ENCODE measurements around the gene SFXN2. TPM values are rescaled to one million over a fixed set of nuclear protein-coding genes. Genes with fewer than 3 reads are reported as not detected.
A peak's percentile ranks its signal among the peaks of the same experiment; 100 is the strongest.

The SFXN2 gene
- total and polyA plus RNA-seq, 7 experiments from 2014 or later: 11.4 to 32.1 (median 17.5) TPM

DNA sequence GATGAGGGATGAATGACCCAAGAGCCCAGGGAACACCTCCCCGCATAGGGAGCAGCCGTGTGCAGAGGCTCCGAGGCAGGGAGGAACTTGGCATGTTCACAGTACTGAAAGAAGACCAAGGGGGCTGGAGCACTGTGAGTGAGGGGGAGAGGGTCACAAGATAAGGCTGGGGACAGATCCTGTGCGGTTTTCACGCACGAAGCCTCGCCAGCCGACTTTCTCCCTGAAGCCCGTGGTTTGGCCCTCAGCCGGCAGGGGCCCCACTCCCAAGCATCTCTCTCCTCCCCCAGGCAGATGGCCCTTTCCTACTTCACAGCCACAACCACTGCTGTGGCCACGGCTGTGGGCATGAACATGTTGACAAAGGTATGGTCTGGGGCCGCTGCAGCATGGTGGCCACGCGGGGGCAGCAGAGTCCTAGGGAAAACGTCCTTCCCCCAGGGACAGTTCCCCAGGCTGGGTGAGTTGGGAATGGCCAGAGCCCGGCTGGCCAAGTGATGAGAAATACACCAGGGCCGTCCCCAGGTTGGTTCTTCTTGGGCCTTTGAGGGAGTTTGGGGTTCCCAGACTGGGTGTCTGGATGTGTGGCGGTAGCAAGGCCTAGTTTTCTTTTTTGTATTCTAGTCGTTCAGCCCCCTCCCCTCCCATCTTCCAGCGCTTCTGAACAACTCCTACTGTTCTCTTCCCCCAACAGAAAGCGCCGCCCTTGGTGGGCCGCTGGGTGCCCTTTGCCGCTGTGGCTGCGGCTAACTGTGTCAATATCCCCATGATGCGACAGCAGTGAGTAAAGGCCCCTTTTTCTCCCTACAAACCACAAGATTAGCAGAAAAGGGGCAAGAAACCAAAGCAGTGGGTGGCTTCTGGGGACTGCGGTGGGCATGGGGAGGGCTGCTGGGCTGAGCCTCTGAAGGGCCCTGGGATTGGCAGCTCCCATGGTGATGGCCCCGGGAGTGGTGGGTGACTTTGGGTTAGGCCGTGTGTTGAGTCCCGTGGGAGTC is 14.9 kb downstream of the SFXN2 start:
- Mint-ChIP-seq H3K36me3 (peaks cover under 1 to 29% (median 6%) of the 10 kb centered on the region in 5 donors), H3K27ac (peak overlapping the region in 6 of 9 donors; percentile 1 to 65 (median 56)), H3K27me3 (no peaks in the 10 kb centered on the region), H3K4me1 (peaks cover 0 to 16% (median 7%) of the 10 kb centered on the region in 7 donors), H3K4me3 (no peak overlapping the region), H3K9me3 (peaks cover 0 to under 1% (median 0%) of the 10 kb centered on the region in 11 donors)
- Histone ChIP-seq H3K9me3 (ENCODE audit: control insufficient read depth in 2 of 3, low read length in 3 of 3) (no peaks in the 10 kb centered on the region), H3K36me3 (ENCODE audit: control insufficient read depth in 2 of 3, insufficient read depth in 3 of 3, low read length in 3 of 3) (peaks cover 0 to 68% (median 9%) of the 10 kb centered on the region in 3 experiments), H3K27ac (ENCODE audit: low read depth, low read length) (peak overlapping the region; percentile 23), H3K27me3 (ENCODE audit: control insufficient read depth in 2 of 2, insufficient read depth in 2 of 2, low read length in 2 of 2) (no peaks in the 10 kb centered on the region), H3K4me1 (ENCODE audit: control insufficient read depth in 2 of 2, insufficient read depth in 2 of 2, low read length in 2 of 2) (no peaks in the 10 kb centered on the region), H3K4me3 (ENCODE audit: low read length) (no peak overlapping the region)
- DNase-seq: peak in 7 of 9 donors; percentile 19 to 63 (median 36)
- ChIA-PET CTCF (no interaction called here), POLR2A (no interaction called here)
- intact Hi-C loops (cut with micrococcal nuclease): loop anchor here in 1 of 2 donors (1.0 to 5.0 kb wide), 3 partner anchors 106 to 338 kb away; no protein-coding TSS in a partner anchor
- ATAC-seq: peak; percentile 92

DNA sequence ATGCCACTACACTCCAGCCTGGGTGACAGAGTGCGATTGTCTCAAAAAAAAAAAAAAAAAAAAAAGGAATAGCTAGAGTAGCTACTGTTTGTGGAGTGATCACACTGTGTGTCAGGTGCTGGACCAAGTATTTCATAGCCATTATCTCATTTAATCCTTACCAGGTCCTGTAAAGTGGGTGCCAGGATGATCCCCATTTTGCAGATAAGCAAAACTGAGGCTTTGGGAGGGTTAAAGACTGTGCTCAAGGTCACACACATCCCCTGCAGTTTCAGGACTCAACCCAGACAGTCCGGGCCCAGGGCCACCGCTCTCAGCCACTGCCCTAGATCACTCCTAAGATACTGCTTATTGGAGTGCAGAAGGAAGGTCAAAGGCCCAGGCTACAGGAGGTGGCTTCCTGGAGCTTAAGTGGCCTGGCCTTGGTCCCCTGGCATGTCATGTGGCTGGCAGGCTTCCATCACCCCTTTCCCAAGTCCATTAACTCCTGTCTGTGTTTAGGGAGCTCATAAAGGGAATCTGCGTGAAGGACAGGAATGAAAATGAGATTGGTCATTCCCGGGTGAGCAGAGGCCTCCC is 16.9 kb downstream of the SFXN2 start:
- Mint-ChIP-seq H3K4me3 (no peak overlapping the region), H3K27me3 (no peaks in the 10 kb centered on the region), H3K27ac (no peak overlapping the region), H3K4me1 (peaks cover 0 to 14% (median 4%) of the 10 kb centered on the region in 7 donors), H3K9me3 (no peaks in the 10 kb centered on the region), H3K36me3 (peaks cover 0 to 28% (median 5%) of the 10 kb centered on the region in 5 donors)
- no peak for ATAC-seq
- DNase-seq: no peak
- ChIA-PET CTCF (interaction anchor here (0.6 to 0.8 kb wide), 2 partner anchors 43 to 463 kb away, joined by 3 to 4 read pairs; no protein-coding TSS in a partner anchor), POLR2A (no interaction called here)
- H3K9me3 ChIP-seq (ENCODE audit: control insufficient read depth in 2 of 3, low read length in 3 of 3): no peaks in the 10 kb centered on the region
- no peaks in the 10 kb centered on the region for H3K27me3 ChIP-seq (ENCODE audit: control insufficient read depth in 2 of 2, insufficient read depth in 2 of 2, low read length in 2 of 2)
- intact Hi-C loops (cut with micrococcal nuclease): no loop called here
- no peaks in the 10 kb centered on the region for H3K4me1 ChIP-seq (ENCODE audit: control insufficient read depth in 2 of 2, insufficient read depth in 2 of 2, low read length in 2 of 2)
- H3K27ac ChIP-seq (ENCODE audit: low read depth, low read length): no peak overlapping the region
- H3K4me3 ChIP-seq (ENCODE audit: low read length): no peak overlapping the region
- H3K36me3 ChIP-seq (ENCODE audit: control insufficient read depth in 2 of 3, insufficient read depth in 3 of 3, low read length in 3 of 3): peaks cover 0 to 72% (median 10%) of the 10 kb centered on the region in 3 experiments

DNA sequence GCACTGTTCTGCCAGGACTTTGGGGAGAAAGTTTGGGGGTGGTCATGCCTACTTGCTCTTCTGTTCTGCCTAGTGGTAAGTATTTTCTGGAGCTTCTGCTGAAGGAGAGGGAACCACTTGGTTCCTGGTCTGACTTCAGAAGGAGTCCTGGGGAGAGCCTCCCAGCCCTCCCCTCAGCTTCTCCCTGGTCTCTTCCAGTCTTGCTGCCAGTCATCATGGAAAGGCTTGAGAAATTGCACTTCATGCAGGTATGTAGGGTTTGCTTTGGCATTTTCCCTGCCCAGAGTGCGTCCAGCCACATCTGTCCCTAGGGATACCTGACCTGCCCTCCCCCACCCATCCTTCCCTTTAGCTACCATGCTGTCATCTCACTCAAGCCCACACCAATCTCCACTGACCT is 18.2 kb downstream of the SFXN2 start:
- Mint-ChIP-seq H3K27ac (peak overlapping the region in 1 of 9 donors; percentile 72), H3K9me3 (no peaks in the 10 kb centered on the region), H3K27me3 (no peaks in the 10 kb centered on the region), H3K4me3 (no peak overlapping the region), H3K4me1 (peaks cover 0 to 11% (median 4%) of the 10 kb centered on the region in 7 donors), H3K36me3 (peaks cover 0 to 17% (median 5%) of the 10 kb centered on the region in 5 donors)
- Histone ChIP-seq H3K27ac (ENCODE audit: low read depth, low read length) (no peak overlapping the region), H3K27me3 (ENCODE audit: control insufficient read depth in 2 of 2, insufficient read depth in 2 of 2, low read length in 2 of 2) (no peaks in the 10 kb centered on the region), H3K36me3 (ENCODE audit: control insufficient read depth in 2 of 3, insufficient read depth in 3 of 3, low read length in 3 of 3) (peaks cover 0 to 64% (median 9%) of the 10 kb centered on the region in 3 experiments), H3K9me3 (ENCODE audit: control insufficient read depth in 2 of 3, low read length in 3 of 3) (no peaks in the 10 kb centered on the region), H3K4me1 (ENCODE audit: control insufficient read depth in 2 of 2, insufficient read depth in 2 of 2, low read length in 2 of 2) (no peaks in the 10 kb centered on the region), H3K4me3 (ENCODE audit: low read length) (no peak overlapping the region)
- ATAC-seq (no peak), DNase-seq (no peak)
- intact Hi-C loops (cut with micrococcal nuclease): no loop called here
- ChIA-PET CTCF (no interaction called here), POLR2A (no interaction called here)

DNA sequence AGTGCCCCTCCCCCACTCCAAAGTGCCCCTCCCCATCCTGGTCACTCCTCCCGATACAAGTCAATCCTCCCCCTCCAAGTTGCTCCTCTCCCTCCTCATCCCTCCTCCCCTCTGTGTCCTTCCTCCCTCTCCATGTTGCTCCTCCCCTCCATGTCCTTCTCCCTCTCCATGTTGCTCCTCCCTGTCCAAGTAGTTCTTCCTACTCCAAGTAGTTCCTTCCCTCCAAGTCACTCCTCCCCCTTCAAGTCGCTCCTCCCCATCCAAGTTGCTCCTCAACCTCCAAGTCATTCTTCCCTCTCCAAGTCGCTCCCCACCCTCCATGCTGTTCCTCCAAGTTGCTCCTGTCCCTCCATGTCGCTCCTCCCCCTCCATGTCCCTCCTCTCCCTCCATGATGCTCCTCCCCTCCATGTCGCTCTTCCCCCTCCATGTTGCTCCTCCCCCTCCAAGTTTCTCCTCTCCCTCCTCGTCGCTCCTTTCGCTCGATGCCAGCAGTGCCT is 20.7 kb downstream of the SFXN2 start:
- Mint-ChIP-seq H3K9me3 (no peaks in the 10 kb centered on the region), H3K27me3 (no peaks in the 10 kb centered on the region), H3K4me3 (no peak overlapping the region), H3K36me3 (peaks cover 0 to 9% (median 3%) of the 10 kb centered on the region in 5 donors), H3K27ac (peak overlapping the region in 3 of 9 donors; percentile 43 to 74 (median 64)), H3K4me1 (peaks cover 0 to 3% (median 0%) of the 10 kb centered on the region in 7 donors)
- no peaks in the 10 kb centered on the region for H3K27me3 ChIP-seq (ENCODE audit: control insufficient read depth in 2 of 2, insufficient read depth in 2 of 2, low read length in 2 of 2)
- POLR2A ChIA-PET: interaction anchor here (1.6 kb wide), 1 partner anchor 8 kb away, joined by 4 read pairs; the partner anchor contains the start of gene WBP1L
- intact Hi-C loops (cut with micrococcal nuclease): no loop called here
- no peak for ATAC-seq
- peaks cover 0 to 44% (median 6%) of the 10 kb centered on the region in 3 experiments for H3K36me3 ChIP-seq (ENCODE audit: control insufficient read depth in 2 of 3, insufficient read depth in 3 of 3, low read length in 3 of 3)
- H3K9me3 ChIP-seq (ENCODE audit: control insufficient read depth in 2 of 3, low read length in 3 of 3): no peaks in the 10 kb centered on the region
- H3K4me1 ChIP-seq (ENCODE audit: control insufficient read depth in 2 of 2, insufficient read depth in 2 of 2, low read length in 2 of 2): no peaks in the 10 kb centered on the region
- DNase-seq: no peak
- CTCF ChIA-PET: no interaction called here
- H3K4me3 ChIP-seq (ENCODE audit: low read length): no peak overlapping the region
- no peak overlapping the region for H3K27ac ChIP-seq (ENCODE audit: low read depth, low read length)

DNA sequence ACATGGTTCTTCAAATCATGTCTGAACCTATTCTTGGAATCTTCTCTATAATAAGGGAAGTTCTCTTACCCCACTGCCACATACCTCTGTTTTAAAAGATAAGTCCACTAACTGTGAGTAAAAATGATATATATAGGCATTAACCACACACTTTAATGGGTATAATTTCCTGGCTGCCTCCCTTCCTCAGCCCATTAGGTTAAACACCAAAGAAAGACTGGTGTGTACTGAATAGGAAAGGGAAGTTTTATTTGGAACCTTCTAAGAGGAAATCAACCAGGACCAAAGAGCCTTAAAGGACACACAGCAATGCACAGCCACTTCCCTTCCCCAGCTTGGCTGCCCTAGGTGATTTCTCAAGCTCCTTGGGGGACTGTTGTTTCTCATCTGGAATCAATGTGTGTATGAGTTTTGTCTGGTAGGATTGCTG is 24.3 kb downstream of the SFXN2 start:
- H3K9me3 Mint-ChIP-seq: peaks cover 0 to 7% (median 2%) of the 10 kb centered on the region in 11 donors
- no peak for DNase-seq
- Histone ChIP-seq H3K9me3 (ENCODE audit: control insufficient read depth in 2 of 3, low read length in 3 of 3) (no peaks in the 10 kb centered on the region), H3K36me3 (ENCODE audit: control insufficient read depth in 2 of 3, insufficient read depth in 3 of 3, low read length in 3 of 3) (peaks cover 0 to 17% (median 4%) of the 10 kb centered on the region in 3 experiments), H3K4me1 (ENCODE audit: control insufficient read depth in 2 of 2, insufficient read depth in 2 of 2, low read length in 2 of 2) (peaks cover 6% of the 10 kb centered on the region in 2 donors), H3K27me3 (ENCODE audit: control insufficient read depth in 2 of 2, insufficient read depth in 2 of 2, low read length in 2 of 2) (no peaks in the 10 kb centered on the region), H3K27ac (ENCODE audit: low read depth, low read length) (no peak overlapping the region), H3K4me3 (ENCODE audit: low read length) (no peak overlapping the region)
- H3K27me3 Mint-ChIP-seq: no peaks in the 10 kb centered on the region
- ATAC-seq: no peak
- H3K4me3 Mint-ChIP-seq: no peak overlapping the region
- intact Hi-C loops (cut with micrococcal nuclease): no loop called here
- H3K36me3 Mint-ChIP-seq: peaks cover 0 to 12% (median 0%) of the 10 kb centered on the region in 5 donors
- POLR2A ChIA-PET: no interaction called here
- H3K27ac Mint-ChIP-seq: peak overlapping the region in 2 of 9 donors; percentile 28 to 69
- H3K4me1 Mint-ChIP-seq: peaks cover 8 to 19% (median 14%) of the 10 kb centered on the region in 7 donors
- CTCF ChIA-PET: interaction anchor here (0.6 kb wide), 1 partner anchor 38 kb away, joined by 5 read pairs; no protein-coding TSS in a partner anchor

DNA sequence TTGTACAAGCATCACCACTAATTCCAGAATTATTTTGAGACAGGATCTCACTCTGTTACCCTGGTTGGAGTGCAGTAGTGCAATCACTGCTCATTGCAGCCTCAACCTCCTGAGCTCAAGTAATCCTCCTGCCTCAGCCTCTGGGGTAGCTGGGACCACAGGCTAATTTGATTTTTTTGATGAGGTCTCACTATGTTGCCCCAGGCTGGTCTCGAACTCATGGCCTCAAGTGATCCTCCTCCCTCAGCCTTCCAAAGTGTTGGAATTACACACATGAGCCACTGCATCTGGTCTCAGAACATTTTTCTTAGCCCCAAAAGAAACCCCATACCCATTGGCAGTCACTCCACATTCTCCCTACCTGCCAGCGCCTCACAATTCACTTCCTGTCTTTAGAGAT is 25.8 kb downstream of the SFXN2 start:
- no peak overlapping the region for H3K4me3 Mint-ChIP-seq
- H3K27ac ChIP-seq (ENCODE audit: low read depth, low read length): no peak overlapping the region
- H3K27ac Mint-ChIP-seq: peak overlapping the region in 7 of 9 donors; percentile 25 to 62 (median 41)
- ChIA-PET CTCF (interaction anchor here (1.1 kb wide), 1 partner anchor 13 kb away, joined by 4 read pairs; no protein-coding TSS in a partner anchor), POLR2A (interaction anchor here (1.5 kb wide), 1 partner anchor 27 kb away, joined by 4 read pairs; the partner anchor contains the start of gene ARL3)
- no peaks in the 10 kb centered on the region for H3K27me3 Mint-ChIP-seq
- no peak for ATAC-seq
- peaks cover 20 to 32% (median 23%) of the 10 kb centered on the region in 7 donors for H3K4me1 Mint-ChIP-seq
- intact Hi-C loops (cut with micrococcal nuclease): loop anchor here in 1 of 2 donors (5.0 to 10.0 kb wide), 2 partner anchors 923 to 1385 kb away; partner anchors contain the start of genes BTRC and OGA
- no peak overlapping the region for H3K4me3 ChIP-seq (ENCODE audit: low read length)
- peaks cover 0 to 22% (median 0%) of the 10 kb centered on the region in 3 experiments for H3K36me3 ChIP-seq (ENCODE audit: control insufficient read depth in 2 of 3, insufficient read depth in 3 of 3, low read length in 3 of 3)
- peaks cover 8 to 12% of the 10 kb centered on the region in 2 donors for H3K4me1 ChIP-seq (ENCODE audit: control insufficient read depth in 2 of 2, insufficient read depth in 2 of 2, low read length in 2 of 2)
- H3K27me3 ChIP-seq (ENCODE audit: control insufficient read depth in 2 of 2, insufficient read depth in 2 of 2, low read length in 2 of 2): no peaks in the 10 kb centered on the region
- peaks cover 0 to 12% (median 0%) of the 10 kb centered on the region in 5 donors for H3K36me3 Mint-ChIP-seq
- H3K9me3 Mint-ChIP-seq: peaks cover 0 to 7% (median 2%) of the 10 kb centered on the region in 11 donors
- no peak for DNase-seq
- no peaks in the 10 kb centered on the region for H3K9me3 ChIP-seq (ENCODE audit: control insufficient read depth in 2 of 3, low read length in 3 of 3)

All from naive thymus-derived CD4-positive, alpha-beta T cell (primary cell).